Endothelial cell (in vitro differentiated cells): ENCODE results near the gene E4F1. TPM values are rescaled to one million over a fixed set of nuclear protein-coding genes. Genes with fewer than 3 reads are reported as not detected.

Source experiments
- DNase-seq: peaks from one replicate; pipeline ENCODE4 v3.0.0; 2021; ENCODE audit warnings: low spot score
- H3K27ac Mint-ChIP-seq: one replicate; pipeline ENCODE4 v1.8.0; 2021; ENCODE audit warnings: mixed read lengths, inconsistent platforms; ENCODE audit not compliant: unreplicated experiment
- H3K27me3 Mint-ChIP-seq: one replicate; pipeline ENCODE4 v1.8.0; 2021; ENCODE audit warnings: mild to moderate bottlenecking, moderate library complexity, mixed read lengths, inconsistent platforms; ENCODE audit not compliant: unreplicated experiment
- H3K36me3 Mint-ChIP-seq: one replicate; pipeline ENCODE4 v1.8.0; 2021; ENCODE audit warnings: mild to moderate bottlenecking, low read depth, mixed read lengths, inconsistent platforms; ENCODE audit not compliant: unreplicated experiment
- H3K4me1 Mint-ChIP-seq: one replicate; pipeline ENCODE4 v1.8.0; 2021; ENCODE audit warnings: mild to moderate bottlenecking, mixed read lengths, inconsistent platforms; ENCODE audit not compliant: unreplicated experiment
- H3K4me3 Mint-ChIP-seq: one replicate; pipeline ENCODE4 v1.8.0; 2021; ENCODE audit warnings: mild to moderate bottlenecking, mixed read lengths, inconsistent platforms; ENCODE audit not compliant: unreplicated experiment
- H3K9me3 Mint-ChIP-seq: one replicate; pipeline ENCODE4 v1.8.0; 2021; ENCODE audit warnings: mixed read lengths, inconsistent platforms; ENCODE audit not compliant: unreplicated experiment
- CTCF ChIP-seq: fragments of 200-600 bp; sonication (generic); IDR thresholded peaks from one replicate; pipeline ENCODE4 v1.5.0; 2021; ENCODE audit warnings: antibody characterized with exemption; ENCODE audit not compliant: unreplicated experiment
- total RNA-seq: library from RNA; stranded (reverse); fragmentation: NEBNext Ultra II Directional; extraction: Animal tissue kit (Norgen Biotek cat#: 25700); gene quantifications from one replicate; pipeline ENCODE4 v1.2.1, GENCODE V29; 2021; ENCODE audit not compliant: unreplicated experiment

The E4F1 gene
- total RNA-seq, 1 donor from 2014 or later, result 35.9 TPM

GRCh38 chr16:2223942-2224486 is 623 bp downstream of the E4F1 start:
- no peak overlapping the region for H3K27ac Mint-ChIP-seq
- DNase-seq, result peak; percentile 35
- no peaks in the 10 kb centered on the region for H3K36me3 Mint-ChIP-seq
- peaks cover 6% of the 10 kb centered on the region for H3K27me3 Mint-ChIP-seq
- H3K4me3 Mint-ChIP-seq, result peak overlapping the region; percentile 88
- no peak for TF ChIP-seq CTCF
- no peaks in the 10 kb centered on the region for H3K9me3 Mint-ChIP-seq
- H3K4me1 Mint-ChIP-seq, result no peaks in the 10 kb centered on the region

- TF ChIP-seq CTCF, result no peak
- Mint-ChIP-seq H3K9me3 (no peaks in the 10 kb centered on the region), H3K27me3 (peaks cover 6% of the 10 kb centered on the region), H3K4me1 (no peaks in the 10 kb centered on the region), H3K27ac (no peak overlapping the region), H3K36me3 (no peaks in the 10 kb centered on the region), H3K4me3 (peak overlapping the region; percentile 25)
- no peak for DNase-seq
Observed at GRCh38 chr16:2226245-2226793, 2.9 kb downstream of the E4F1 start.

GRCh38 chr16:2226918-2227317 is 3.5 kb downstream of the E4F1 start:
- Mint-ChIP-seq H3K4me3 (no peak overlapping the region), H3K9me3 (no peaks in the 10 kb centered on the region), H3K27me3 (peaks cover 7% of the 10 kb centered on the region), H3K36me3 (no peaks in the 10 kb centered on the region), H3K4me1 (no peaks in the 10 kb centered on the region), H3K27ac (no peak overlapping the region)
- TF ChIP-seq CTCF, result no peak
- DNase-seq, result no peak

- DNase-seq, result no peak
- Mint-ChIP-seq H3K27me3 (peaks cover 6% of the 10 kb centered on the region), H3K27ac (no peak overlapping the region), H3K4me1 (no peaks in the 10 kb centered on the region), H3K4me3 (no peak overlapping the region), H3K9me3 (no peaks in the 10 kb centered on the region), H3K36me3 (no peaks in the 10 kb centered on the region)
- TF ChIP-seq CTCF, result no peak
Observed at GRCh38 chr16:2228161-2228824, 4.9 kb downstream of the E4F1 start.

- Mint-ChIP-seq H3K36me3 (no peaks in the 10 kb centered on the region), H3K4me1 (no peaks in the 10 kb centered on the region)
Observed at GRCh38 chr16:2229091-2229490, 5.7 kb downstream of the E4F1 start.

More at GRCh38 chr16:2229091-2229490, 5.7 kb downstream of the E4F1 start:
- Mint-ChIP-seq H3K27me3 (peaks cover 6% of the 10 kb centered on the region), H3K27ac (no peak overlapping the region), H3K4me3 (no peak overlapping the region), H3K9me3 (no peaks in the 10 kb centered on the region)
- no peak for DNase-seq
- TF ChIP-seq CTCF, result no peak
